Transverse colon (tissue), 4 donors: Measurements from ENCODE around the gene FAM120B. TPM values are rescaled to one million over a fixed set of nuclear protein-coding genes. Genes with fewer than 3 reads are reported as not detected.
"Not testable (repeated sequence)": the region's sequence is repeated elsewhere in the genome, so short reads cannot be mapped to it uniquely, and the experiment has no call there.

Experiments
- DNase-seq: peaks from one replicate; pipeline ENCODE4 v3.0.0-alpha.2; 2019
- H3K27ac ChIP-seq, 4 donors: fragments of 200-600 bp; sonication (generic); 2 replicates each; pipeline ENCODE4 v1.5.1; 2016 to 2018; ENCODE audit warnings: inconsistent platforms in 4 of 4
- H3K27me3 ChIP-seq: fragments of 200-600 bp; sonication (generic); 2 replicates; pipeline ENCODE4 v1.5.1; 2017; ENCODE audit warnings: inconsistent platforms
- H3K36me3 ChIP-seq, 4 donors: fragments of 200-600 bp; sonication (generic); 2 replicates each; pipeline ENCODE4 v1.5.1; 2017 to 2019; ENCODE audit warnings: inconsistent platforms in 4 of 4
- H3K4me1 ChIP-seq, 4 donors: fragments of 200-600 bp; sonication (generic); 2 replicates each; pipeline ENCODE4 v1.5.1; 2017 to 2020; ENCODE audit warnings: inconsistent platforms in 4 of 4
- H3K4me3 ChIP-seq, 4 donors: fragments of 200-600 bp; sonication (generic); 1 replicate in 1 of 4; 2 replicates in 3 of 4; pipeline versions ENCODE4 v1.5.1 to v1.6.1; 2017 to 2019; ENCODE audit warnings: inconsistent platforms in 4 of 4
- H3K9me3 ChIP-seq, 2 donors: fragments of 200-600 bp; sonication (generic); 2 replicates each; pipeline ENCODE4 v1.5.1; 2017 to 2019; ENCODE audit warnings: inconsistent platforms in 2 of 2
- EP300 ChIP-seq: sonication (generic); formaldehyde crosslinking; IDR thresholded peaks from one replicate; pipeline ENCODE4 v1.6.1; 2017; ENCODE audit warnings: antibody characterized with exemption, low read depth
- POLR2A ChIP-seq: fragments of 450-650 bp; IDR thresholded peaks from one replicate; pipeline ENCODE4 v1.6.1; 2016; ENCODE audit warnings: antibody characterized with exemption, mild to moderate bottlenecking, moderate library complexity
- POLR2AphosphoS5 ChIP-seq, 3 donors: sonication (generic); formaldehyde crosslinking; IDR thresholded peaks; one replicate each; pipeline ENCODE4 v1.6.1; 2016; ENCODE audit warnings: antibody characterized with exemption in 3 of 3
- WGBS, 2 donors: methylation state at CpG; one replicate each; pipeline ENCODE4 v1.1.5; 2018; ENCODE audit warnings: low coverage in 1 of 2; 5-methylcytosine and 5-hydroxymethylcytosine counted together
- in situ Hi-C, 4 donors: fragments of 200-750 bp; cut with MboI; loops; one replicate each; pipeline versions ENCODE4 v1.15.0 to v1.15.1; 2017; ENCODE audit warnings: low sequenced_read_pairs in 3 of 4, low pct_ligation_motif_present in 1 of 4, low pct_unique_long_range_greater_than_20kb in 1 of 4
- intact Hi-C: fragments of 100-400 bp; cut with DNase I; formaldehyde crosslinking; loops from one replicate; pipeline ENCODE4 v1.15.1; 2023; ENCODE audit warnings: low total_unique reads
- total RNA-seq, 4 donors: library from RNA; depleted of rRNA; stranded (reverse); fragments of >200 nt; gene quantifications; one replicate each; pipeline ENCODE4 v1.1.0, GENCODE V29; 2016
- TF ChIP-seq, protein P1 (sequence below), 5 experiments: fragments of 200-600 bp in 3 of 5; fragments of 450-650 bp in 2 of 5; sonication (generic) in 3 of 5; IDR thresholded peaks; 1 replicate in 2 of 5; 2 replicates in 3 of 5; pipeline ENCODE4 v1.5.1; 2016 to 2017; ENCODE audit warnings: antibody characterized with exemption in 5 of 5, inconsistent platforms in 3 of 5, mild to moderate bottlenecking in 2 of 5, moderate library complexity in 1 of 5

FAM120B gene
- total RNA-seq, 4 donors from 2014 or later, result 24.7 to 35.9 (median 26.7) TPM

DNA sequence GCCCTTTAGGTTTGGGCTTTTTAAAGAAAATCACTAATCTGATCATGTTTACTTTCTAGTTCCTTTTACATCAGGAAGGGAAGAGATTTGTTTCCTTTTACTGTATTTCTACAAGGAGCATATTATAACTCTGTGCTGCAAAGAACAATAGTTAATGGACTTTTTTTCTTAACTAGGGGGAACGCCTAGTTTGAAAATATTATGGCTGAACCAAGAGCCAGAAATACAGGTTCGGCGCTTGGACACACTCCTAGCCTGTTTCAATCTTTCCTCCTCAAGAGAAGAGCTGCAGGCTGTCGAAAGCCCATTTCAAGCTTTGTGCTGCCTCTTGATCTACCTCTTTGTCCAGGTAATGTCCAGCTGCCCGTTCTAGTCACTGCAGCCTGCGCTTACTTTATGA, 41.4 kb downstream of the FAM120B start:
- intact Hi-C loops, result no loop called here
- peaks cover 0 to 7% (median 0%) of the 10 kb centered on the region in 4 donors for H3K4me1 ChIP-seq
- H3K36me3 ChIP-seq, result peaks cover 0 to 39% (median 7%) of the 10 kb centered on the region in 4 donors
- H3K27me3 ChIP-seq, result no peaks in the 10 kb centered on the region
- H3K27ac ChIP-seq, result no peak overlapping the region
- in situ Hi-C loops, result no loop called here
- H3K9me3 ChIP-seq, result no peaks in the 10 kb centered on the region
- TF ChIP-seq, protein P1, sequence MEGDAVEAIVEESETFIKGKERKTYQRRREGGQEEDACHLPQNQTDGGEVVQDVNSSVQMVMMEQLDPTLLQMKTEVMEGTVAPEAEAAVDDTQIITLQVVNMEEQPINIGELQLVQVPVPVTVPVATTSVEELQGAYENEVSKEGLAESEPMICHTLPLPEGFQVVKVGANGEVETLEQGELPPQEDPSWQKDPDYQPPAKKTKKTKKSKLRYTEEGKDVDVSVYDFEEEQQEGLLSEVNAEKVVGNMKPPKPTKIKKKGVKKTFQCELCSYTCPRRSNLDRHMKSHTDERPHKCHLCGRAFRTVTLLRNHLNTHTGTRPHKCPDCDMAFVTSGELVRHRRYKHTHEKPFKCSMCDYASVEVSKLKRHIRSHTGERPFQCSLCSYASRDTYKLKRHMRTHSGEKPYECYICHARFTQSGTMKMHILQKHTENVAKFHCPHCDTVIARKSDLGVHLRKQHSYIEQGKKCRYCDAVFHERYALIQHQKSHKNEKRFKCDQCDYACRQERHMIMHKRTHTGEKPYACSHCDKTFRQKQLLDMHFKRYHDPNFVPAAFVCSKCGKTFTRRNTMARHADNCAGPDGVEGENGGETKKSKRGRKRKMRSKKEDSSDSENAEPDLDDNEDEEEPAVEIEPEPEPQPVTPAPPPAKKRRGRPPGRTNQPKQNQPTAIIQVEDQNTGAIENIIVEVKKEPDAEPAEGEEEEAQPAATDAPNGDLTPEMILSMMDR (IDR thresholded peaks at IDR 0.05), result no peak
- TF ChIP-seq EP300, result no peak
- no peak for TF ChIP-seq POLR2AphosphoS5 (IDR thresholded peaks at IDR 0.05)
- TF ChIP-seq POLR2A, result no peak
- WGBS, 2 donors, result 93% methylated on average over 5 to 6 of the region's 6 CpGs
- H3K4me3 ChIP-seq, result no peak overlapping the region
- no peak for DNase-seq

DNA sequence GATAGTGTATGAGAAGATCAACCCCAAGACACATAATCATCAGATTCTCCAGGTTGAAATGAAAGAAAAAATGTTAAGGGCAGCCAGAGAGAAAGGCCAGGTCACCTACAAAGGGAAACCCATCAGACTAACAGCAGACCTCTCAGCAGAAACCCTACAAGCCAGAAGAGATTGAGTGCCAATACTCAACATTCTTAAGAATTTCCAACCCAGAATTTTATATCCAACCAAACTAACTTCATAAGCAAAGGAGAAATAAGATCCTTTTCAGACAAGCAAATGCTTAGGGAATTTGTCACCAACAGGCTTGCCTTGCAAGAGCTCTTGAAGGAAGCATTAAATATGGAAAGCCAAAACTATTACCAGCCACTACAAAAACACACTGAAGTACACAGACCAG, 44.9 kb downstream of the FAM120B start:
- intact Hi-C loops, DNase-seq, H3K27me3 ChIP-seq, H3K27ac ChIP-seq, H3K9me3 ChIP-seq, H3K4me1 ChIP-seq, H3K4me3 ChIP-seq, in situ Hi-C loops: not testable (repeated sequence)
- H3K36me3 ChIP-seq, result peaks cover 0 to 39% (median 7%) of the 10 kb centered on the region in 4 donors

DNA sequence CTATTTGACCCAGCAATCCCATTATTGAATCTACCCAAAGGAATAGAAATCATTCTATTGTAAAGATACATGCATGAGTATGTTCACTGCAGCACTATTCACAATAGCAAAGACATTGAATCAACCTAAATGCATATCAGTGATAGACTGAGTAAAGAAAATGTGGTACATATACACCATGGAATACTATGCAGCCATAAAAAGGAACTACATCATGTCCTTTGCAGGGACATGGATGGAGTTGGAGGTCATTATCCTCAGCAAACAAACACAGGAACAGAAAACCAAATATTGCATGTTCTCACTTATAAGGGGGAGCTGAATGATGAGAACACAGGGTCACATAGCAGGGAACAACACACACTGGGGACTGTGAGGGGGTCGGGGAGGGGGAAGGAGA, 48.6 kb downstream of the FAM120B start:
- H3K4me3 ChIP-seq, in situ Hi-C loops, H3K27ac ChIP-seq, H3K9me3 ChIP-seq, DNase-seq, H3K27me3 ChIP-seq, H3K4me1 ChIP-seq, intact Hi-C loops: not testable (repeated sequence)
- 100% methylated on average over 1 of the region's 1 CpG; no CpG with 5 or more reads in 1 of the 2 donors for WGBS, 2 donors
- H3K36me3 ChIP-seq, result peaks cover 0 to 25% (median 9%) of the 10 kb centered on the region in 4 donors

DNA sequence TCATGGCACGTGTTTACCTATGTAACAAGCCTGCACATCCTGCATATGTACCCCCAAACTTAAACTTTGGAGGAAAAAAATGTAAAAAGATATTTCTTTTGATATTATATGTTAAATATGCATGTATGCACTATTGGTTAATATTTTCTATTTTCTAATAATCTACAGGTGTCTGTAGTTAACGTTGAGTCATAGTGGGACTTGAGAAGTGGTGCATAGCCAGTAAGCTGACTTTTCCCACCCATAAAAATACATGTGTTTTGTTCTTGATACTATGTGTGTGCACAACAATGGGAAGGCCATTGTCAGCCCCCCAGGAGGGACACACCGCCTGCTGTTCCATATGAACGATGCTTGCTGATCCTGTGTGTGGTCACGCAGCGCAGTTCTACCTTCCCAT, 49.1 kb downstream of the FAM120B start:
- no peaks in the 10 kb centered on the region for H3K9me3 ChIP-seq
- H3K27ac ChIP-seq, result no peak overlapping the region
- H3K4me3 ChIP-seq, result no peak overlapping the region
- no peaks in the 10 kb centered on the region for H3K4me1 ChIP-seq
- intact Hi-C loops, result no loop called here
- peaks cover 0 to 25% (median 7%) of the 10 kb centered on the region in 4 donors for H3K36me3 ChIP-seq
- 86 to 93% methylated on average over 6 of the region's 6 CpGs for WGBS, 2 donors
- H3K27me3 ChIP-seq, result no peaks in the 10 kb centered on the region
- TF ChIP-seq POLR2A (no peak), EP300 (no peak), POLR2AphosphoS5 (IDR thresholded peaks at IDR 0.05) (no peak)
- TF ChIP-seq, protein P1 (IDR thresholded peaks at IDR 0.05), result no peak
- in situ Hi-C loops, result no loop called here
- DNase-seq, result no peak

DNA sequence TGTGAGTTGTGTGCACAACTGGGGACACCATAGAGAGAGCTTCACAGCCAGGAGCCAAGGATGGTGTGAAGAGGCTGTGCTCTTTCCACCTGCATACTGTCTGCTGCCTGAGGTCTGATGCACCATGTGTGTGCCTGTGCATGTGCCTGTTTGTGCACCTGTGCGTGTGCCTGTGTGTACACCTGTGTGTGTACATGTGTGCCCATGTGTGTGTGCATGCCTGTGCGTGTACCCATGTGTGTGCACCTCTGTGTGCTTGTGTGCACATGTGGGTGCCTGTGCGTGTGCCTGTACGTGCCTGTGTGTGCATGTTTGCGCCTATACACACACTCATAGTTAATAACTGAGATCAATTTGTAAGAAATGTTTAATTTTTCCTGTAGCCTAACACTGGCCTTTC, 51.3 kb downstream of the FAM120B start:
- H3K4me1 ChIP-seq, result no peaks in the 10 kb centered on the region
- WGBS, 2 donors, result 96 to 100% methylated on average over 1 to 5 of the region's 5 CpGs
- intact Hi-C loops, result no loop called here
- no peak overlapping the region for H3K4me3 ChIP-seq
- H3K27ac ChIP-seq, result no peak overlapping the region
- H3K36me3 ChIP-seq, result peaks cover 0 to 15% (median 5%) of the 10 kb centered on the region in 4 donors
- no peaks in the 10 kb centered on the region for H3K27me3 ChIP-seq
- in situ Hi-C loops, result no loop called here
- TF ChIP-seq, protein P1 (IDR thresholded peaks at IDR 0.05), result no peak
- TF ChIP-seq POLR2A (no peak), POLR2AphosphoS5 (IDR thresholded peaks at IDR 0.05) (no peak)
- no peaks in the 10 kb centered on the region for H3K9me3 ChIP-seq
- DNase-seq, result no peak
